ENCODE results near the gene DDR2.
"Not testable (repeated sequence)": the region's sequence is repeated elsewhere in the genome, so short reads cannot be mapped to it uniquely, and the experiment has no call there.

DDR2 gene

DNA sequence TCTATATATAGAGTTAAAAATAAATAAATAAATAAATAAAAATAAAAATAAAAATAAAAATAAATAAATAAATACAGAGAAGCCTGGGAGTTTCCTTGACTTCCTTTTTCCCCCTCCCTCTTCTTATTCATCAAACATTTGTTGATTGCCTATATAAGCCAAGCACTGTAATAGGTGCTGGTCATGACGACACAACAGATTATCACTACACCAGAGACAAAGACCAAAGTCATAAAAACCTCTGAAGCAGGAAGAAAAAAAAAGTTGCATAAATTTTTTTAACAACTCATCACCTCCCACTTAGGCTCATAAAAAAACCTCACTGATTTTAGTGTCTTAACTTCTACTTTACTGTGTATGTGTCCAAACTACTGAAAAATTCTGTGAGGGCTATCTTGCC, 95.2 kb downstream of the DDR2 start:
- not testable (repeated sequence) for DNase-seq

DNA sequence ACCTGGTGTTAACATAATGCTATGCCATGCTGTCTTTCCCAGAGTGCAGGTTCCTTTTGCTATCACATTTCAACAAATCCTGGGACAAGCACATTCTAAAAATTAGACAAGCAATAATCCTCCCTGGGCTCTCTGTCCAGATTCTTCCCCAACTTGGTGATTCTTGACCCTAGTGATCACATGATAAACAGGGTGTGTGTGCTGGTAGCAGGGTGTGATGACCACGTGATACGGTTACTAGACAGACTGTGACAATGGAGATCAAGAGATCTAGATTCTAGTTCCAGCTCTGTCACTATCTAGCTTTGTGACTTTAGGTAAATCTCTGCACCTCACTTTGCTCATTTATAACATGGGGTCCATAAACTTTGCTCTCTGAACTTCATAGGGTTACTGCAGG, 96.3 kb downstream of the DDR2 start:
- no peak for DNase-seq

DNA sequence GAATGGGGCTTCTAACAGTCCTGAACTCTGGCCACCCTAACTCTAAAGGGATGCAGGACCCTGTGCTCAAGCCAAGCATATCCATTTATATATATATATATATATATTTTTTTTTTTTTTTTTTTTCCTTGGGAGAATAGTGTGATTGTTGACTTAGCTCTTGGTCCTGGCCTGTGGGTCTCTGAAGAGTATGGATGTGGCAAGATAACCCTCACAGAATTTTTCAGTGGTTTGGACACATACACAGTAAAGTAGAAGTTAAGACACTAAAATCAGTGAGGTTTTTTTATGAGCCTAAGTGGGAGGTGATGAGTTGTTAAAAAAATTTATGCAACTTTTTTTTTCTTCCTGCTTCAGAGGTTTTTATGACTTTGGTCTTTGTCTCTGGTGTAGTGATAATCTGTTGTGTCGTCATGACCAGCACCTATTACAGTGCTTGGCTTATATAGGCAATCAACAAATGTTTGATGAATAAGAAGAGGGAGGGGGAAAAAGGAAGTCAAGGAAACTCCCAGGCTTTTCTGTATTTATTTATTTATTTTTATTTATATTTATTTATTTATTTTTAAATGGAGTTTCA, 97.0 kb downstream of the DDR2 start:
- DNase-seq, result not testable (repeated sequence)

DNA sequence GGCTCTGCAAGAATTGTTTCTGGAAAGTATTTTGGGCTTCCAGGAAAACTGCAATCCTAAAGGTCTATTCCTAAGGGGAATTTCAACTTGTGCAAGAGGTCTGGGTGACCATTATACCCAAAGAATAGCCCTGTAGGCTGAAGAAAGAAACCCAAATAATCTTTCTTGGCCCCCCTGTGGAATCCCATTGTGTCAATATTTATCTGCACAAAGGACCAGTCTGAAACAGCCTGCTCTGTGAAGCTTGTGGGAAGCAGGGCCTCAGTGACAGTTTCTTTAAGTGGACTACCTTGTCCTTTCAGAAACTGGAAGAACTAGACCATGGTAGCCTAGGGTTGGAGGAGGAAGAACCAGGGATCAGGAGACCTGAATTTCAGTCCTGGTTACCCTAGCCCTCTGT, 99.8 kb downstream of the DDR2 start:
- no peak for DNase-seq

DNA sequence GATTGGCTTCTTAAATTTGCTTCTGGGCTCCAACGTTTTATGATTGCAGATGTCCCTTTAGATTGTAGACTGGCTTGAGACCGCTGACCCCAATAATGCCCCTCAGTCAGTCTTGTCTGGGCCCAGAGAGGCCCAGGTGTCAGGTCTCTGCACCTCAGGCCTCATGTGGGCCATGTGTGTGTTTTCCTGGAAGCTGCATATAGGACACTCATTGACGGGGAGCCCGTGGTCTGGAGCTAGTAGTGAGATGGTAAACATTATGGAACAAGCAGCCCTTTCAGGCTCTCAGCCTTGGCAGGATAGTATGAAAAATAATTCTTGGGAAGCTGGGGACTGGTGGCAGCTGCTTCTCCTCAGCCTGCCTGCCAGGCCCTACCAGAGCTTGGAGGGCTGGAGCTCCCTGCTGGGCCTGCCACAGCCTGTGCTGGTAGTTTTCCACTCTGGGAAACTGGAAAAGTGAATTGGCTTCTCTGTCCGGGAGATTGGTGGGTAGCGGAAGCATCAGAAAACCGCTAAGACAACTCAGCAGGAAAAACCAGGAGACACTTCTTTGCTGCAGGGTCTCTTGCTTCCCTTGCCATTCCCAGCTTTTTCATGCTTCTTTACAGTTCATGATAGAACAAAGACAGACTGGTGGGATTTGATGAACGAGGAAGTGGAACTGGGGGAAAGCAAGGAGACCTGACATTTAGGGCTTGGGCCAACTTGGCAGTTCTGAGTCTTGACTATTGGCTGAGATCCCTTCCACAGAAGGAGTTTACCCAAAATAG, 100.5 kb downstream of the DDR2 start:
- no peak for DNase-seq

DNA sequence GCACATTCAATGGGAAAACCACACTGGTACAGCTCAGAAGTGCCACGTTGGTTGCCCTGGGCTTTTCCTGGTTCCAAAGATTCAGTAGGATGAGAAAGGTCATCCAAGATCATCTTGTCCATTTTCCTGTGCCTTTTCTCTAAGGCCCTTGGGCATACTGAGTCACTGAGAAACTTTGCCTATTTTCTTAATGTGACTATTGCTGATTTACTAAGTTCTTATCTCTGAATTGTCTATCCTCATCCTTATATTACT, 101.0 kb downstream of the DDR2 start:
- no peak for DNase-seq

DNA sequence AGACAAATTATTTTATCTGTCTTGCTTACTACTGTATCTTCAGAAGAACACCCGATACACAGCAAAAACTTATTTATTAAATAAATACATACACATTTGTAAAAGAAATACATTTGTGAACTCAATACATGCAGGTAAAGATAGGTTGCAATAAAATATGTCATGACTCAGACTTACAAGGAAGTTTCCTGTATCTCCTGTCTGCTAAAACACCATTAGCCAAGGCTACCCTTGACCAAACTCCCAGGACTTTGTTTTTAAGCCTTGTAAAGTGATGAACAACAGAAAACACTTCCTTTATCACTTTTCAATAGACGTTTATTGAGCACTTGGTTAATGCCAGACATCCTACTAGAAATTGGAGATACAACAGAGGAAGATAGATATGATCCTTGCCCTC, 101.8 kb downstream of the DDR2 start:
- no peak for DNase-seq

DNA sequence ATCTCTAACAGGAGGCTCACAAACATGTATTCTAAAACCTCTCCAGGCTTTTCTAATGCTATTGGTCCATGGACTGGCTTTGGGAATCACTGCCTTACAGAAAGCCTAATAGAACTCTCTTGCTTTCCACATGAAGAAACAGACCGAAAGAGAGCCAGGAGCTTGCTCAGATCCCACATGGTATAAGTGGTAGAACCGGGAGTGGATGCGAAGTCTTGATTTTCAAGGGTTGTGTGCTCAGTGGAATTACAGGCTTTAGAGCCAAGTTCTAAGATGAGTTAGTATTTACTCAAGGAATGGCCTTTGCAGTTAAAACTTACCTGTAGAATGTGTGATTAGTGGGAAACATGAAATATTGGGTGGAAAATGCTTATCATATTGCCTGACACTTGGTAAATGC, 103.9 kb downstream of the DDR2 start:
- DNase-seq, result no peak

DNA sequence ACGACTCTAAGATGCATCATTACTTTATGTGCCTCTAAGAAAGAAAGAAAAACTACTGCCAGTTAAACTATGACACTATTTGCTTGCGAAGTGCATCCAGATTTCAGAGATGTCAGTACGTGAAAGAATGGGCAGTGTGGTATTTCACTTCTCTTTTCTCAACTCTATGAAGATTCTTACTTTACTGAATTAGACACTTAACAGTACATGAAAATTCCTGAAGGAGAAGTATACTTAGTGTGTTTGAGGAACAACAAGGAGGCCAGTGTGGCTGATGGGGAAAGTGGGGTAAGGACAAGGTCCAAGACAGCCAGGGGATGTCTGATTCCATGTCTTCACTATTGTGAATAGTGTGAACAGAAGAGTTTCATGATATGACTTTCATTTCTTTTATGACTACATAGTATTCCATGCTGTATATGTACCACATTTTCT, 104.4 kb downstream of the DDR2 start:
- DNase-seq, result no peak

DNA sequence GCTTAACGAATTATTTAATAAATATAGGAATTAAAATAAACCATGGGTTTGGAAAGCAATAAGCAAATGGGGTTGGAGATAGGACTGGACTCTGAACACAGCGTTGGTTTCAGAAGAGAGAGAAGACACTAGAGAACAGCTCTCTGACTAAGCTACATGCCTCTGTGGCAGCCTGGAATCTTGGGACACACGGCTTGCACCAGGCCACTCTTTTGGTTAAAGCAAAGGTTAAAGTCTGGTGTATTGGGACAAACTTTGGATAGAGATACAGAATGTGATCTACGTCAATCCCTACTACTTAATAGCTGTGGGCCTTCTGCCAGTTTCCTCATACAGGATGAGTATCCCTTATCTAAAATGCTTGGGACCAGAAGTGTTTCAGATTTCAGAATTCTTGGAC, 108.5 kb downstream of the DDR2 start:
- no peak for DNase-seq

DNA sequence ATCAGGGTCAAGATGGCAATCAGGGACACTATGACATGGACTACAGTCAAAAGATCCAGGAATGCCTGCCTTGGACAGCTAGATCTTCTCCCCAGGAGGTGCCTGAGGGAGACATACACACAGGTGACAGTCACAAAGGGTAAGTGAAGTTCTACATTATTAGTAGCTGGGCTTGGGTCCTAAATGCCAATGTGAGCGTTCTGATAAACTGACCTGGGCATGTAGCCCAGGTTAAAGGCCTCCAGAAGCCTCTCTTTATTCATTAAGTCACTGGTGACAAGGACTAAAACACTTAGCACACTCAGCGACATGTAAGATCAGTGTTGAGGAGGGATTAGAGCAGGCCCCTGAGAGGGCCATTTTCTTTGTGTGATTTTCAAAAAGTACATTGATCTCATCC, 109.3 kb downstream of the DDR2 start:
- DNase-seq, result no peak

DNA sequence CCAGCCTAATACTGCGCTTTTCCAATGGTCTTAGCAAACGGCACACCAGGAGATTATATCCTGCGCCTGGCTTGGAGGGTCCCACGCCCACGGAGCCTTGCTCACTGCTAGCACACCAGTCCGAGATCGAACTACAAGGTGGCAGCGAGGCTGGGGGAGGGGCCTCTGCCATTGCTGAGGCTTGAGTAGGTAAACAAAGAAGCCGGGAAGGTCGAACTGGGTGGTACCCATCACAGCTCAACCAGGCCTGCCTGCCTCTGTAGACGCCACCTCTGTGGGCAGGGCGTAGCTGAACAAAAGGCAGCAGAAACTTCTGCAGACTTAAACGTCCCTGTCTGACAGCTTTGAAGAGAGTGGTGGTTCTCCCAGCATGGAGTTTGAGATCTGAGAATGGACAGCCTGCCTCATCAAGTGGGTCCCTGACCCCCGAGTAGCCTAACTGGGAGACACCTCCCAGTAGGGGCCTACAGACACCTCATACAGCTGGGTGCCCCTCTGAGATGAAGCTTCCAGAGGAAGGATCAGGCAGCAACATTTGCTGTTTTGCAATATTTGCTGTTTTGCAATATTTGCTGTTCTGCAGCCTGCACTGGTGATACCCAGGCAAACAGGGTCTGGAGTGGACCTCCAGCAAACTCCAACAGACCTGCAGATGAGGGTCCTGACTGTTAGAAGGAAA, 114.1 kb downstream of the DDR2 start:
- DNase-seq, result not testable (repeated sequence)

DNA sequence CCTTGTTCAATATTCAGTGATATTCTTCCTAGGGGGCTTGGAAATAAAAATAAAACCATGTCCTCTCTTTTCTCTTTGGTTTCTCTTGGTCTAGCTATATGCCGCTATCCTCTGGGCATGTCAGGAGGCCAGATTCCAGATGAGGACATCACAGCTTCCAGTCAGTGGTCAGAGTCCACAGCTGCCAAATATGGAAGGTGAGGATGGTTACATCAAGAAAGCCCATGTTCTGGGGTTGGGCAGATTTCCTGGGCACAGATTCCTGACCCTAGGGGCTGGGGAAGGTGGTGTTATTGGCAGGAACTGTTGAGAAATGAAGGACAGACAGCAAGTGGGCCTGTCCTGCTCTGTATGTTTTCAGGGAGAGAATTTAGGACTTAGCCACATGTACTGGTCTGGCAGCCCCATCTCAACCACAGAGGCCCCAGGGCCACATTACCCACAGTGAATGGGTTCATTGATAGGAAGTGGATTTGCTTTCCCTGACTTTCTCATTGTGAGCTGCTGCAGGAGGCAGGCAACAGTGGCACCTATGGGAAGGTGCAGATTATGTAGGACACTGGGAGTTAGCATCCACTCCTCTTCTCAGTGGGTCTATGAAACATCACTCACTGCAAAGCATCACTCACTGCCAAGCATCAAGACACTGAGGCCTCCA, 120.9 kb downstream of the DDR2 start:
- no peak for DNase-seq

DNA sequence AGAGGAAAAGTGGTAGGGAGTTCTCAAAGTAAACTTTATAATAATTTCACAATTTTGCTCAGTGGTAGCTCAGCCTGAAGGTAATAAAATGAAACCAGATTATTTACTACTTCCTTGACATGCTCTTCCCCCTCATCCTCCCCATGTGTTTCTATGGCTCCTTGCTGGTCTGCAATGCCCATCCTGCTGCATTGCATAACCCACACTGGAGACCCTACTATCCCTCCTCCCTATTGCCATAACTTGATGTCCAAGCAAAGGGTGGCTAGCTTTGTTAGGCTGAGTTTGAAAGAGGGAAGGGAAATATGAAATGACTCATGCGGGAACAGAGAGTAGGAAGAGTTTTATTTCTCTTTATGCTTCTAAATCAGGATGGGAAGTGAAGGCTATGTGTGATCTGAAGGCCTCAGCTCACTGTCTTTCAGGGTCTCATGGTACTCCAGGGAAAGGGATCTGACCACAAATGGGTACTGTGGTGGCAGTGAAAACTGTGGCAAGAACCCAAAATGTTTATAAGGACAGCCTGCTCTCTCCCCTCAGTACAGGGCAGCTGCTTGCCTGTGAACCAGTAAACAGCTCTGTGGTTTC, 121.8 kb downstream of the DDR2 start:
- no peak for DNase-seq

DNA sequence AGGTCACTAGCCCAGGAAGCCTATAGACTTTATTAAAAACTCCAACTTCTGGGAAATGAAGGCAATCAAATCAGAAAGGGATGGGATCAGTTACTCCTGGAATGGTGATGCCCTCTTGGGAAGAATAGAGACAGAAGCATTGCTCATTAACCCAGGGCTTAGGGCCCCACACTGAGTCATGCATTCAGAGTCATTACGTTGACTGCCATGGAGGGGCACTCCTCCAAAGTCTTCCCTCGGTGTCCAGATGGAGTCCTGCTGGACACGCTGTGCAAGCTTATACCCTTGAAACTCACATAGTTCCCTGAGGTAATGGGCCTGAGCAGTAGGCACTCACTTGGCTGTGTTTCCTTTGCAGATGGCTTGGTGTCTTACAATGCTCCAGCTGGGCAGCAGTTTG, 123.0 kb downstream of the DDR2 start:
- DNase-seq, result no peak

DNA sequence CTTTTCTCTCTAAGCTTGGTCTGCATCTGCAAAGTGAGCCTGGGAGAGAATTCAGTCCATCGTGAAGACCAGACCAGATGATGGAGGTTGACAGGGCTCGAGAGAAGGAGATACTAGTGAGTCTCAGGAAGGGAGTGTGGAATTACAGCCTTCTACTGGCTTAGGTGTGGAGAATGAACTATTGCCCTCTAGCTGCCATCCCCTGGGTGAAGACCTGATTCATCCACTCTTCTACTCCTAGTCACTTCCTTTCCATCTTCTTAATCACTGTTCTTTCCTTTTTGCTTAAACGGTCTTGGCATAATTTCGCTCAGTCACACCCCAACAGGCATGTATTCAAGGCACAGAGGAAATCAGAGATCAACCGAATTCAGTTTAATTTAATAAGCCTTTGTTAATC, 124.3 kb downstream of the DDR2 start:
- DNase-seq, result no peak

DNA sequence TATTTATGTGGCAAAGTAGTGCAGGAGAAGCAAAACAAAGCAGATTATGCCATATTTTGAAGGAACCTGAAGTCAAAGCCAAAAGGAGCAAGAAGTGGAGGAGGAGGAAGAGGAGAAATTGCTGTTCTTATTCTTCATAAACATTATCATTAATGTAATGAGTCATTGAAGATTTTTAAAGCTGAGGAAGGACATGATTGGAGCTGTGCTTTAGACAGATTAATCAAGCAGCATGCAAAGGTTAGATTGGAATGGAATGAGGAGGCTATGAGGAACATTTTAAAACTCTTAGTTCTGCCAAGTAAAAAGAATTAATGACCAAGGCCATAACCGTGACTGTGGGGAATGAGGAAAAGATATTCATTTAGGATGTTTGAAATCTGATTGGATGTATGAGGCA, 125.2 kb downstream of the DDR2 start:
- no peak for DNase-seq

DNA sequence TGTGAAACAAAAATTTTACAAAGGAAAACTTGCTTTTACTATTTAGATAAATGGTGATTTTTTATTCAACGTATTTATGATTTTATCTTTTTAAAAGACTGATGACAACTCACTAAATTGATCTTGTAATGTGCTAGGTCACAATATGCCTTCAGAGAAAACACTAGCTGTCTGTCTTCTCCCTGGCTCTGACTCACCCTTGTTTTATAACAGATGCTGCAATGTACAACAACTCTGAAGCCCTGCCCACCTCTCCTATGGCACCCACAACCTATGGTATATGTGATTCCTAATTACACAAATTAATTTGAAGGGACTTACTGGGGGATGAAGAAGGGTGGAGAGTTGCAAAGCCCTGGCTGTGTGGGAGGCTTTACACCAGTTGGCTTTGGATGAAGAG, 133.5 kb downstream of the DDR2 start:
- DNase-seq, result no peak

DNA sequence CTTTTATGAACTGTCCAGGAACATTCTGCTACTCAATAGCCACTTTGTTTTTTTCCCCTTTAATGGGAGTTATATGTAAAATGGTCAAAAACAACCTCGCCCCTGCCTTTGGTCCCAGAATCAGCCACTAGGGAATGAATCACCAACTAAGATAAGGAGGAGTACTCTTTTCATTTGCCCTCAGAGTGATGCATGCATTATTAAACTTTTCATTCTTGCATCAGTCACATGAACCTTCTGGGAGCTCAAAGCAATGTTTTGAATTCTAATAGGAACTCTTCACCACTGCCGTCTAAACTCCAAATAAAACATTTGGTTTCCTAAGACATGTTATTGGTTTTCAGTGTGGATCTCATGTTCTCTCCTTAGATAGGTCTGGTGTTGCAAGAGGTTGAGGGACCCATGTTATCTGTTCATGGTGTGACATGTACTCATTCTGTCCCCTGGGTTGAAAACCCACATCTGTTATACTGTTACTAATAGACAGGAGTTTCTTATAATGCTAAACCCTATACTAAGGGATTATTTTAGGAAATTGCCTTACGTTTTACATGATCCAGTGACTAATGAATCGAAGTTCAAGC, 140.4 kb downstream of the DDR2 start:
- DNase-seq, result no peak

DNA sequence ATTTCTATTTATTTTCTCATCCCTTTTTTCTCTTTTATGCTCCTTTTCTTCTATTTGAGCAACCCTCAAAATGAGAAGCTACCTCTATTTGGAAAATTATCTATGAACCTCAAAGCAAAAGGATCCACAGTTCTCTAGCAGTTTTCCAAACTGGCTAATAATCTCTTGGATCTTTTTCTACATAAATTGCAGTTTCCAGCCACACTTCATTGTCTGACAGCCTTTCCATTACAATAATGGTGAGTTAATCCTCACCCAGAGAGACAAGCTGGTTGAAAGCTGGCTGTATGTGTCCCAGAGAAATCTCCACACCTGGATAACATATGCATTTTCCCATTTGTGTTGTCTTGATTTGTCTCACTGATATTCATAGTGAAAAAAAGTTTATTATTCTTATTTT, 141.7 kb downstream of the DDR2 start:
- no peak for DNase-seq

DNA sequence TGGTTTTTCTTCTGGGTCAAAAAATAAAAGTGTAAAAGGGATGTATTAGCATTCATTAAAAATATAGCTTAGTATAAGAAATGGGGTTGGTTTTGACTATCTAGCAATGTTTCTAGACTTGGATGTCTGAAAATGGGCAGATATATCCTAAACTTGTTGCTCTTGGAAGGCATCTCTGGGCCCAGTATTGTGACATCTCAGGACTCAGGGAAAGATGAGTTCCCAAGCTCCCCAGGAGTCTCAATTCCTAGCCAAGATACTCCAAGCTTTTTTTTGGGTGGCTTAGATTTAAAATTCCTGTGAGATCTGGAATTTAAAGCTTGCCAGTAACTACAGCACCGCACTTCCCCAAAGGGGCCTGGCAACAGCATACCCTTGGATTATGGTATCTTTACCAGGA, 146.8 kb downstream of the DDR2 start:
- DNase-seq, result no peak

DNA sequence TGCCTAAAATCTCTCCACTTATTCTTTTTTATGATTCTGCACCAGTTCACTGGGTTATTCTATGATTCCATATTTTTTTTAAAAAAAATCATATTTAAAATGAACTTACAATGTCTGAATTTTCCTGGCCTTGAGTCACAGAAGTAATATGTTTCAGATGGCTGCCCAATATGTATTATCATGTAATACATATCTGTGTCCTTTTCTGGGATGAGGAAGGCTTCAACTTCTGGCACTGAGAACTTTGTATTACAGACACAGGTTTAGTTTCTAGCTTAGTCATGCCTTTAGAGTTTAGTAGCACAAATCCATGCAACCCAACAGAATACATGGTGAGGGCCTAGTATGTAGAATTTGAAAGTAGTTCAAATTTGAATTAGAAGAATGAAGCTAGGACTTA, 150.4 kb downstream of the DDR2 start:
- no peak for DNase-seq

DNA sequence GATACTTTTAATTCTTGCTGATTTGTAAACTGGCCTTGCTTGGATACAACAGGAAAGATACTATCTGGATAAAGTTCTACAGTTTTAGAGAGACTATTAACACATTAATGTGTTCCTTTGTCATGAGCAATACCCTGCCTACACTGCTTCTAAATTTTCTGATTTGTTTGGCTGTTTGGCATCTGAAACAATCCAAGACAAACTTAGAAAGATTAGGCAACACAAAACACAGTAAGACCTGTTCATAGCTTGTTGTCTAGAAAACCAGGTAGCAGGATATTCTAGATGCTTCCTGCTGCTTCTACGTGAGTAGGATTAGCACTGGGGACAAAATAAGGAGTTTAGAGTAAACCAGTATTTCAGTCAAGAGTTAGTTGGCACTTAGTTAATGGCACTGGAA, 152.7 kb downstream of the DDR2 start:
- DNase-seq, result not testable (repeated sequence)

All from activated CD4-positive, CD25-positive, alpha-beta regulatory T cell treated with anti-CD3 and anti-CD28 coated beads, Interleukin-2, amount 50 U/mL, for 72 hours (primary cell).